Measurements from ENCODE around the gene EGFR. TPM values are rescaled to one million over a fixed set of nuclear protein-coding genes. Genes with fewer than 3 reads are reported as not detected.

The EGFR gene
- total and polyA plus RNA-seq, 4 experiments from 2014 or later = not detected

DNA sequence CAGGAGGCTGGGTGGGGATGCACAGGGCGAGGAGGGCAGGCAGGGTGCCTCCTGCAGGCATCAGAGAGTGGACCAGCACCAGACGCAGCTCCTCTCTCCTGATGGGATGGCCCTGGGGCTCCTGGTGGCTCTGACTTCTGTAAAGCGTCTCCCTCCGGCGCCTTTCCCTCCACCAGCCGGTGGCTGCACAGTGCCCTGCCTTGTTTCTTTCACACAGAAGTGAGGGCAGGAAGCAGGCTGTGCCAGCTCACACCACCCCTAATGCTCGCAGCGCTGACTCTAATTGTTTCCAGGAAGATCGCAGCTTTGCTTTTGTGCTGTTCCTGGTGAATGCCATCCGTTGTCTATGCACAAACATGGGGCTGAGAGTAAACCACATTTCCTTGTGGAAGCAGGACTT is 194.0 kb downstream of the EGFR start:
- H3K27ac Mint-ChIP-seq = no peak overlapping the region
- H3K4me3 Mint-ChIP-seq = no peak overlapping the region
- H3K36me3 Mint-ChIP-seq = no peaks in the 10 kb centered on the region
- ChIA-PET CTCF (ENCODE audit: partially characterized antibody) (no interaction called here), POLR2A (ENCODE audit: partially characterized antibody) (no interaction called here)
- H3K4me1 ChIP-seq (ENCODE audit: insufficient read depth, low read length) = no peaks in the 10 kb centered on the region
- no peak for DNase-seq
- H3K9me3 Mint-ChIP-seq = no peaks in the 10 kb centered on the region
- H3K9me3 ChIP-seq (ENCODE audit: control insufficient read depth in 1 of 2, low read length in 2 of 2) = no peaks in the 10 kb centered on the region
- intact Hi-C loops (cut with micrococcal nuclease) = no loop called here
- no peaks in the 10 kb centered on the region for H3K4me1 Mint-ChIP-seq
- no peaks in the 10 kb centered on the region for H3K36me3 ChIP-seq (ENCODE audit: insufficient read depth, low read length)
- H3K4me3 ChIP-seq (ENCODE audit: low read length in 2 of 2) = no peak overlapping the region
- H3K27ac ChIP-seq (ENCODE audit: low read depth, low read length) = no peak overlapping the region
- peaks cover 4 to 5% of the 10 kb centered on the region in 2 donors for H3K27me3 Mint-ChIP-seq
- no peaks in the 10 kb centered on the region for H3K27me3 ChIP-seq (ENCODE audit: insufficient read depth, low read length)

- ChIA-PET POLR2A (ENCODE audit: partially characterized antibody) (no interaction called here), CTCF (ENCODE audit: partially characterized antibody) (no interaction called here)
- no peak for DNase-seq
- no peaks in the 10 kb centered on the region for H3K27me3 ChIP-seq (ENCODE audit: insufficient read depth, low read length)
- H3K4me3 ChIP-seq (ENCODE audit: low read length in 2 of 2) = no peak overlapping the region
- H3K27ac Mint-ChIP-seq = no peak overlapping the region
- no peak overlapping the region for H3K4me3 Mint-ChIP-seq
- H3K36me3 ChIP-seq (ENCODE audit: insufficient read depth, low read length) = no peaks in the 10 kb centered on the region
- H3K9me3 ChIP-seq (ENCODE audit: control insufficient read depth in 1 of 2, low read length in 2 of 2) = no peaks in the 10 kb centered on the region
- no peaks in the 10 kb centered on the region for H3K4me1 Mint-ChIP-seq
- H3K4me1 ChIP-seq (ENCODE audit: insufficient read depth, low read length) = no peaks in the 10 kb centered on the region
- H3K9me3 Mint-ChIP-seq = no peaks in the 10 kb centered on the region
- no peaks in the 10 kb centered on the region for H3K36me3 Mint-ChIP-seq
- no peak overlapping the region for H3K27ac ChIP-seq (ENCODE audit: low read depth, low read length)
- intact Hi-C loops (cut with micrococcal nuclease) = no loop called here
- H3K27me3 Mint-ChIP-seq = peaks cover 1 to 5% of the 10 kb centered on the region in 2 donors
Measured at GRCh38 chr7:55214707-55215106, 195.9 kb downstream of the EGFR start.

DNA sequence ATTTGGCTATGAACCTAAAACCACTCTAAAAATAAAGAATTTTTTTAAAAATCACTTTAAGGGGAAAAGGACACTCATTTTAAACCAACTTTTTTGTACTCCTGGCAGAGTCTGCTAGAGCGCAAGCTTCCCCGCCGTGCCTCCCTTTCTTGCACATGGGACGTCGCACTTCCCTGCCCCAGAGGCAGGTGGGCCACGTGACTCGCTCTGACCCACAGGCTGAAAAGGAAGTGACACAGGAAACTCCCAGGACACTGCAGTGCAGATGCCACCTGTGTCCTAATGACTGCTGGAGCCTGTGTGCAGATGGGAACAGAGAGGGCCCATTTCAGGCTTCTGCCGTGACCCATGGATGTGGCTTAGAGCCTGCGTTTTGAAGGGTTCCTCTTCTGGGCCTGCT is 204.2 kb downstream of the EGFR start:
- ChIA-PET CTCF (ENCODE audit: partially characterized antibody) (no interaction called here), POLR2A (ENCODE audit: partially characterized antibody) (no interaction called here)
- no peaks in the 10 kb centered on the region for H3K4me1 Mint-ChIP-seq
- H3K4me3 Mint-ChIP-seq = no peak overlapping the region
- no peak for DNase-seq
- Histone ChIP-seq H3K4me3 (ENCODE audit: low read length in 2 of 2) (no peak overlapping the region), H3K27ac (ENCODE audit: low read depth, low read length) (no peak overlapping the region), H3K27me3 (ENCODE audit: insufficient read depth, low read length) (no peaks in the 10 kb centered on the region), H3K9me3 (ENCODE audit: control insufficient read depth in 1 of 2, low read length in 2 of 2) (no peaks in the 10 kb centered on the region), H3K36me3 (ENCODE audit: insufficient read depth, low read length) (no peaks in the 10 kb centered on the region), H3K4me1 (ENCODE audit: insufficient read depth, low read length) (no peaks in the 10 kb centered on the region)
- peaks cover 0 to 13% of the 10 kb centered on the region in 2 donors for H3K27me3 Mint-ChIP-seq
- intact Hi-C loops (cut with micrococcal nuclease) = no loop called here
- H3K9me3 Mint-ChIP-seq = peaks cover 0 to 7% (median 2%) of the 10 kb centered on the region in 8 donors
- no peaks in the 10 kb centered on the region for H3K36me3 Mint-ChIP-seq
- H3K27ac Mint-ChIP-seq = no peak overlapping the region

DNA sequence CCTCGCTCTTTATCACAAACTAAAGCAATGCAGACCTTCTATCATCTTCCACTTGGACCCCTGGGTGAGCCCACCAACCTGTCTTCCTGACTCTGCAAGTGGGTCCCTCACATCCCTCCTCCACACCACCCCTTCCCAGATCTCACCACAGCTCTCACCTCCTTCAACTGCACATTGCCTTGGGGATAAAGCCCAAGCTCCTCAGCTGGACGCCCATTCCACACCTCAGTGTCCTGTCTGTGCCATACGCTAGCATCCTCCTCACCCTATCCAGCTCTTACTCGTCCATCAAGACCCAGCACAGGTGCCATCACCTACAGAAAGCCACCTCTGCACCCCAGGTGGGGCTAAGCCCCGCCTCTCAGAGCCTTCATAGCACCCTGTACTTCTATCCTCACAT is 205.3 kb downstream of the EGFR start:
- Mint-ChIP-seq H3K9me3 (peaks cover 2 to 11% (median 4%) of the 10 kb centered on the region in 8 donors), H3K4me1 (no peaks in the 10 kb centered on the region), H3K27me3 (peaks cover 2 to 15% of the 10 kb centered on the region in 2 donors), H3K27ac (no peak overlapping the region), H3K36me3 (no peaks in the 10 kb centered on the region), H3K4me3 (no peak overlapping the region)
- H3K36me3 ChIP-seq (ENCODE audit: insufficient read depth, low read length) = no peaks in the 10 kb centered on the region
- CTCF ChIA-PET (ENCODE audit: partially characterized antibody) = no interaction called here
- no peak overlapping the region for H3K27ac ChIP-seq (ENCODE audit: low read depth, low read length)
- no peaks in the 10 kb centered on the region for H3K9me3 ChIP-seq (ENCODE audit: control insufficient read depth in 1 of 2, low read length in 2 of 2)
- POLR2A ChIA-PET (ENCODE audit: partially characterized antibody) = no interaction called here
- H3K4me1 ChIP-seq (ENCODE audit: insufficient read depth, low read length) = no peaks in the 10 kb centered on the region
- no peak for DNase-seq
- no peak overlapping the region for H3K4me3 ChIP-seq (ENCODE audit: low read length in 2 of 2)
- H3K27me3 ChIP-seq (ENCODE audit: insufficient read depth, low read length) = no peaks in the 10 kb centered on the region
- intact Hi-C loops (cut with micrococcal nuclease) = no loop called here

GRCh38 chr7:55224810-55225209 is 206.0 kb downstream of the EGFR start:
- no peak for DNase-seq
- CTCF ChIA-PET (ENCODE audit: partially characterized antibody) = no interaction called here
- no peaks in the 10 kb centered on the region for H3K36me3 Mint-ChIP-seq
- no peak overlapping the region for H3K27ac Mint-ChIP-seq
- Histone ChIP-seq H3K36me3 (ENCODE audit: insufficient read depth, low read length) (no peaks in the 10 kb centered on the region), H3K27ac (ENCODE audit: low read depth, low read length) (no peak overlapping the region), H3K4me3 (ENCODE audit: low read length in 2 of 2) (no peak overlapping the region), H3K9me3 (ENCODE audit: control insufficient read depth in 1 of 2, low read length in 2 of 2) (no peaks in the 10 kb centered on the region), H3K27me3 (ENCODE audit: insufficient read depth, low read length) (no peaks in the 10 kb centered on the region), H3K4me1 (ENCODE audit: insufficient read depth, low read length) (no peaks in the 10 kb centered on the region)
- POLR2A ChIA-PET (ENCODE audit: partially characterized antibody) = no interaction called here
- peaks cover 4 to 18% (median 8%) of the 10 kb centered on the region in 8 donors for H3K9me3 Mint-ChIP-seq
- no peak overlapping the region for H3K4me3 Mint-ChIP-seq
- H3K4me1 Mint-ChIP-seq = no peaks in the 10 kb centered on the region
- H3K27me3 Mint-ChIP-seq = peaks cover 6 to 20% of the 10 kb centered on the region in 2 donors
- intact Hi-C loops (cut with micrococcal nuclease) = no loop called here

- Histone ChIP-seq H3K27ac (ENCODE audit: low read depth, low read length) (no peak overlapping the region), H3K4me1 (ENCODE audit: insufficient read depth, low read length) (no peaks in the 10 kb centered on the region), H3K36me3 (ENCODE audit: insufficient read depth, low read length) (no peaks in the 10 kb centered on the region), H3K27me3 (ENCODE audit: insufficient read depth, low read length) (no peaks in the 10 kb centered on the region), H3K9me3 (ENCODE audit: control insufficient read depth in 1 of 2, low read length in 2 of 2) (no peaks in the 10 kb centered on the region), H3K4me3 (ENCODE audit: low read length in 2 of 2) (no peak overlapping the region)
- peaks cover 14 to 23% of the 10 kb centered on the region in 2 donors for H3K27me3 Mint-ChIP-seq
- no peaks in the 10 kb centered on the region for H3K4me1 Mint-ChIP-seq
- no peaks in the 10 kb centered on the region for H3K36me3 Mint-ChIP-seq
- ChIA-PET CTCF (ENCODE audit: partially characterized antibody) (no interaction called here), POLR2A (ENCODE audit: partially characterized antibody) (no interaction called here)
- H3K9me3 Mint-ChIP-seq = peaks cover 4 to 27% (median 10%) of the 10 kb centered on the region in 8 donors
- no peak overlapping the region for H3K27ac Mint-ChIP-seq
- intact Hi-C loops (cut with micrococcal nuclease) = no loop called here
- DNase-seq = no peak
- no peak overlapping the region for H3K4me3 Mint-ChIP-seq
Measured at GRCh38 chr7:55230014-55230413, 211.2 kb downstream of the EGFR start.

GRCh38 chr7:55231736-55232280 is 213.0 kb downstream of the EGFR start:
- no peak overlapping the region for H3K27ac Mint-ChIP-seq
- POLR2A ChIA-PET (ENCODE audit: partially characterized antibody) = no interaction called here
- H3K36me3 Mint-ChIP-seq = no peaks in the 10 kb centered on the region
- no peak for DNase-seq
- Histone ChIP-seq H3K4me3 (ENCODE audit: low read length in 2 of 2) (no peak overlapping the region), H3K9me3 (ENCODE audit: control insufficient read depth in 1 of 2, low read length in 2 of 2) (no peaks in the 10 kb centered on the region), H3K36me3 (ENCODE audit: insufficient read depth, low read length) (no peaks in the 10 kb centered on the region), H3K4me1 (ENCODE audit: insufficient read depth, low read length) (no peaks in the 10 kb centered on the region), H3K27me3 (ENCODE audit: insufficient read depth, low read length) (no peaks in the 10 kb centered on the region), H3K27ac (ENCODE audit: low read depth, low read length) (no peak overlapping the region)
- no peak overlapping the region for H3K4me3 Mint-ChIP-seq
- peaks cover 2 to 27% (median 10%) of the 10 kb centered on the region in 8 donors for H3K9me3 Mint-ChIP-seq
- CTCF ChIA-PET (ENCODE audit: partially characterized antibody) = no interaction called here
- intact Hi-C loops (cut with micrococcal nuclease) = no loop called here
- no peaks in the 10 kb centered on the region for H3K4me1 Mint-ChIP-seq
- peaks cover 17 to 25% of the 10 kb centered on the region in 2 donors for H3K27me3 Mint-ChIP-seq

- Mint-ChIP-seq H3K27me3 (peaks cover 17 to 25% of the 10 kb centered on the region in 2 donors), H3K4me3 (no peak overlapping the region), H3K27ac (no peak overlapping the region), H3K9me3 (peaks cover 2 to 24% (median 10%) of the 10 kb centered on the region in 8 donors), H3K4me1 (no peaks in the 10 kb centered on the region), H3K36me3 (no peaks in the 10 kb centered on the region)
- intact Hi-C loops (cut with micrococcal nuclease) = no loop called here
- H3K4me3 ChIP-seq (ENCODE audit: low read length in 2 of 2) = no peak overlapping the region
- ChIA-PET POLR2A (ENCODE audit: partially characterized antibody) (no interaction called here), CTCF (ENCODE audit: partially characterized antibody) (no interaction called here)
- no peaks in the 10 kb centered on the region for H3K4me1 ChIP-seq (ENCODE audit: insufficient read depth, low read length)
- no peaks in the 10 kb centered on the region for H3K27me3 ChIP-seq (ENCODE audit: insufficient read depth, low read length)
- DNase-seq = no peak
- H3K27ac ChIP-seq (ENCODE audit: low read depth, low read length) = no peak overlapping the region
- no peaks in the 10 kb centered on the region for H3K36me3 ChIP-seq (ENCODE audit: insufficient read depth, low read length)
- H3K9me3 ChIP-seq (ENCODE audit: control insufficient read depth in 1 of 2, low read length in 2 of 2) = no peaks in the 10 kb centered on the region
Measured at GRCh38 chr7:55233001-55233400, 214.2 kb downstream of the EGFR start.

Data from CD4-positive, alpha-beta memory T cell (primary cell).